CD14-positive monocyte (primary cell): ENCODE data around the gene FAM229B. TPM values are rescaled to one million over a fixed set of nuclear protein-coding genes. Genes with fewer than 3 reads are reported as not detected.

Experiments used
- DNase-seq, 3 donors: peaks; one replicate each; pipeline ENCODE4 v3.0.0-alpha.2; 2011 to 2022
- H2AFZ ChIP-seq: 2 replicates; pipeline ENCODE4 v1.6.0; 2012; ENCODE audit warnings: mild to moderate bottlenecking, low read depth, low read length, inconsistent platforms; ENCODE audit not compliant: insufficient read depth, poor library complexity, severe bottlenecking
- H3K27ac ChIP-seq, 2 donors: 1 replicate in 1 of 2; 2 replicates in 1 of 2; pipeline ENCODE4 v1.5.1; 2012 to 2013; ENCODE audit warnings: low read length in 2 of 2, control low read depth in 1 of 2, inconsistent platforms in 1 of 2, low read depth in 1 of 2, mild to moderate bottlenecking in 1 of 2
- H3K27me3 ChIP-seq, 2 donors: one replicate each; pipeline versions ENCODE4 v1.6.0 to v1.6.1; 2011 to 2013; ENCODE audit warnings: low read length in 2 of 2; ENCODE audit not compliant: control insufficient read depth in 2 of 2, insufficient read depth in 2 of 2
- H3K36me3 ChIP-seq, 2 donors: replicated peaks in 1 of 2; 1 replicate in 1 of 2; 2 replicates in 1 of 2; pipeline versions ENCODE4 v1.5.1 to v1.6.1; 2012 to 2013; ENCODE audit warnings: low read length in 2 of 2, control low read depth in 1 of 2, inconsistent platforms in 1 of 2, mild to moderate bottlenecking in 1 of 2; ENCODE audit not compliant: insufficient read depth in 2 of 2, control insufficient read depth in 1 of 2
- H3K4me1 ChIP-seq, 2 donors: 1 replicate in 1 of 2; 2 replicates in 1 of 2; pipeline versions ENCODE4 v1.5.1 to v1.6.1; 2012 to 2013; ENCODE audit warnings: low read length in 2 of 2, control low read depth in 1 of 2, inconsistent platforms in 1 of 2, mild to moderate bottlenecking in 1 of 2, moderate library complexity in 1 of 2; ENCODE audit not compliant: insufficient read depth in 2 of 2, control insufficient read depth in 1 of 2
- H3K4me2 ChIP-seq: replicated peaks from 2 replicates; pipeline ENCODE3; 2012; ENCODE audit warnings: low read length, moderate library complexity, mild to moderate bottlenecking; ENCODE audit not compliant: poor library complexity, severe bottlenecking; ENCODE audit errors: extremely low read depth
- H3K4me3 ChIP-seq, 3 experiments: fragments of 200-600 bp in 1 of 3; sonication (generic) in 1 of 3; replicated peaks in 1 of 3; 1 replicate in 2 of 3; 2 replicates in 1 of 3; pipeline ENCODE4 v1.5.1; 2011 to 2013; ENCODE audit warnings: low read length in 3 of 3, mild to moderate bottlenecking in 3 of 3, control low read depth in 2 of 3, low read depth in 2 of 3, inconsistent platforms in 1 of 3, moderate library complexity in 1 of 3
- H3K79me2 ChIP-seq: 2 replicates; pipeline ENCODE4 v1.6.0; 2012; ENCODE audit warnings: mild to moderate bottlenecking, control low read depth, inconsistent platforms, low read length, moderate library complexity; ENCODE audit not compliant: insufficient read depth
- H3K9ac ChIP-seq: 2 replicates; pipeline ENCODE4 v1.6.0; 2017; ENCODE audit warnings: low read length, mild to moderate bottlenecking; ENCODE audit not compliant: insufficient read depth, poor library complexity, severe bottlenecking
- H3K9me3 ChIP-seq, 2 donors: replicated peaks in 1 of 2; 1 replicate in 1 of 2; 2 replicates in 1 of 2; pipeline versions ENCODE4 v1.5.1 to v1.6.1; 2012 to 2013; ENCODE audit warnings: low read length in 2 of 2, control low read depth in 1 of 2; ENCODE audit not compliant: control insufficient read depth in 1 of 2, insufficient read depth in 1 of 2
- H4K20me1 ChIP-seq: 2 replicates; pipeline ENCODE4 v1.6.0; 2012; ENCODE audit warnings: mild to moderate bottlenecking, low read length, control low read depth, moderate library complexity; ENCODE audit not compliant: insufficient read depth
- H3K27ac Mint-ChIP-seq, 7 donors: one replicate each; pipeline ENCODE4 v1.8.0; 2020; ENCODE audit warnings: mild to moderate bottlenecking in 7 of 7, mixed read lengths in 7 of 7, moderate library complexity in 6 of 7, inconsistent platforms in 2 of 7
- H3K27me3 Mint-ChIP-seq, 3 donors: one replicate each; pipeline ENCODE4 v1.8.0; 2021 to 2022; ENCODE audit warnings: low read depth in 3 of 3, mild to moderate bottlenecking in 3 of 3, mixed read lengths in 3 of 3, moderate library complexity in 3 of 3, inconsistent platforms in 1 of 3
- H3K36me3 Mint-ChIP-seq, 2 donors: one replicate each; pipeline ENCODE4 v1.8.0; 2020; ENCODE audit warnings: mixed read lengths in 2 of 2, inconsistent platforms in 1 of 2, mild to moderate bottlenecking in 1 of 2
- H3K4me1 Mint-ChIP-seq: one replicate; pipeline ENCODE4 v1.8.0; 2020; ENCODE audit warnings: mild to moderate bottlenecking, mixed read lengths
- H3K4me3 Mint-ChIP-seq, 2 donors: one replicate each; pipeline ENCODE4 v1.8.0; 2020; ENCODE audit warnings: mild to moderate bottlenecking in 2 of 2, mixed read lengths in 2 of 2, moderate library complexity in 1 of 2
- H3K9me3 Mint-ChIP-seq, 7 donors: one replicate each; pipeline ENCODE4 v1.8.0; 2020 to 2022; ENCODE audit warnings: mixed read lengths in 7 of 7, mild to moderate bottlenecking in 6 of 7, moderate library complexity in 6 of 7, inconsistent platforms in 2 of 7
- CTCF ChIP-seq: fragments of 200-600 bp; IDR thresholded peaks from one replicate; pipeline ENCODE4 v1.8.0; 2022; ENCODE audit warnings: antibody characterized with exemption, mild to moderate bottlenecking
- WGBS: methylation state at CpG from one replicate; pipeline ENCODE4 v1.1.5; 2013; ENCODE audit warnings: missing lambda C conversion rate; ENCODE audit not compliant: insufficient coverage; 5-methylcytosine and 5-hydroxymethylcytosine counted together
- intact Hi-C, 2 donors: fragments of 100-400 bp; cut with micrococcal nuclease; formaldehyde crosslinking; loops; one replicate each; pipeline versions ENCODE4 v1.15.0 to v1.15.1; 2023
- polyA plus RNA-seq, 3 donors: library from polyadenylated mRNA; depleted of rRNA in 1 of 3; unstranded in 2 of 3; stranded (reverse) in 1 of 3; fragments of 300-500 nt in 2 of 3; fragments of >200 nt in 1 of 3; fragmentation: Illumina TruSeq in 2 of 3; gene quantifications; 1 replicate in 2 of 3; 2 replicates in 1 of 3; pipeline ENCODE4 v1.2.3, GENCODE V29; 2012 to 2021

Gene FAM229B
- polyA plus RNA-seq, 3 donors: 0.03 to 0.64 TPM; not detected in 1

GRCh38 chr6:112114577-112115223, 27.3 kb downstream of the FAM229B start:
- Histone ChIP-seq H3K27ac (no peak overlapping the region), H3K9ac (no peak overlapping the region), H3K4me2 (no peak overlapping the region), H3K27me3 (no peaks in the 10 kb centered on the region), H3K36me3 (no peaks in the 10 kb centered on the region), H3K79me2 (no peaks in the 10 kb centered on the region), H4K20me1 (no peaks in the 10 kb centered on the region), H3K4me1 (no peaks in the 10 kb centered on the region), H3K4me3 (no peak overlapping the region), H2AFZ (no peak overlapping the region), H3K9me3 (no peaks in the 10 kb centered on the region)
- no peak for TF ChIP-seq CTCF
- H3K4me3 Mint-ChIP-seq: no peak overlapping the region
- DNase-seq: no peak
- no peaks in the 10 kb centered on the region for H3K9me3 Mint-ChIP-seq
- H3K4me1 Mint-ChIP-seq: peaks cover 8% of the 10 kb centered on the region
- intact Hi-C loops: no loop called here
- no peak overlapping the region for H3K27ac Mint-ChIP-seq
- H3K36me3 Mint-ChIP-seq: no peaks in the 10 kb centered on the region
- H3K27me3 Mint-ChIP-seq: peaks cover 0 to 4% (median 0%) of the 10 kb centered on the region in 3 donors
- WGBS: no CpG with 5 or more reads among the region's 3 CpGs

GRCh38 chr6:112116221-112116620, 28.8 kb downstream of the FAM229B start:
- no peak for TF ChIP-seq CTCF
- Mint-ChIP-seq H3K36me3 (no peaks in the 10 kb centered on the region), H3K4me1 (peaks cover 8% of the 10 kb centered on the region), H3K4me3 (no peak overlapping the region), H3K9me3 (no peaks in the 10 kb centered on the region), H3K27ac (no peak overlapping the region), H3K27me3 (peaks cover 0 to 4% (median 0%) of the 10 kb centered on the region in 3 donors)
- Histone ChIP-seq H3K27ac (no peak overlapping the region), H3K4me2 (no peak overlapping the region), H4K20me1 (no peaks in the 10 kb centered on the region), H3K4me3 (no peak overlapping the region), H3K9me3 (no peaks in the 10 kb centered on the region), H3K4me1 (no peaks in the 10 kb centered on the region), H3K27me3 (no peaks in the 10 kb centered on the region), H3K9ac (no peak overlapping the region), H3K36me3 (no peaks in the 10 kb centered on the region), H2AFZ (no peak overlapping the region), H3K79me2 (no peaks in the 10 kb centered on the region)
- intact Hi-C loops: no loop called here
- DNase-seq: no peak
- WGBS: no CpG with 5 or more reads among the region's 1 CpG
